Psoas muscle (tissue), 8 donors: ENCODE data around the gene MBD3L3. TPM values are rescaled to one million over a fixed set of nuclear protein-coding genes. Genes with fewer than 3 reads are reported as not detected.
"Not testable (repeated sequence)": the region's sequence is repeated elsewhere in the genome, so short reads cannot be mapped to it uniquely, and the experiment has no call there.

ENCODE experiments used
- ATAC-seq, 4 donors: fragments of 200-7000 bp; cut with Tn5 transposase; one replicate each; pipeline ENCODE4 v1.9.1; 2020; ENCODE audit warnings: moderate library complexity in 3 of 4, mild to moderate bottlenecking in 2 of 4
- DNase-seq, 2 donors: peaks; one replicate each; pipeline ENCODE4 v3.0.0-alpha.2; 2020
- H3K27ac ChIP-seq: fragments of 200-600 bp; one replicate; pipeline ENCODE4 v1.8.0; 2022
- H3K27me3 ChIP-seq, 3 donors: fragments of 200-600 bp in 1 of 3; one replicate each; pipeline versions ENCODE4 v1.6.1 to v1.8.0; 2013 to 2022; ENCODE audit warnings: low read length in 2 of 3, mild to moderate bottlenecking in 2 of 3, moderate library complexity in 1 of 3; ENCODE audit not compliant: insufficient read depth in 3 of 3
- H3K36me3 ChIP-seq, 2 donors: fragments of 200-600 bp in 1 of 2; one replicate each; pipeline versions ENCODE4 v1.6.1 to v1.8.0; 2013 to 2022; ENCODE audit warnings: low read depth in 1 of 2, mild to moderate bottlenecking in 1 of 2, moderate library complexity in 1 of 2; ENCODE audit not compliant: insufficient read depth in 1 of 2
- H3K4me1 ChIP-seq: fragments of 200-600 bp; one replicate; pipeline ENCODE4 v1.8.0; 2022
- H3K4me3 ChIP-seq: fragments of 200-600 bp; one replicate; pipeline ENCODE4 v1.8.0; 2022; ENCODE audit warnings: mild to moderate bottlenecking
- H3K9me3 ChIP-seq: fragments of 200-600 bp; one replicate; pipeline ENCODE4 v1.8.0; 2022
- WGBS, 3 donors: extraction: QIAGEN DNeasy Blood & Tissue Kit; methylation state at CpG; one replicate each; pipeline versions ENCODE4 v1.1.6 to v1.1.7; 2013; 5-methylcytosine and 5-hydroxymethylcytosine counted together
- intact Hi-C, 2 donors: fragments of 100-400 bp; cut with DNase I; formaldehyde crosslinking; loops; one replicate each; pipeline versions ENCODE4 v1.11.0 to v1.14.2; 2022
- polyA plus RNA-seq, 3 donors: library from polyadenylated mRNA; stranded (reverse); fragments of 200-250 nt; gene quantifications; one replicate each; pipeline ENCODE4 v1.2.3, GENCODE V29; 2013
- total RNA-seq, 4 donors: library from RNA; stranded (reverse); fragmentation: NEBNext Ultra II Directional in 2 of 4; extraction: Animal tissue kit (Norgen Biotek cat#: 25700) in 2 of 4; gene quantifications; one replicate each; pipeline versions ENCODE4 v1.2.1 to v1.2.4, GENCODE V29; 2021 to 2023
- donor health status: healthy with polysubstance abuse.
- donor health status: DM: no; HTN: no; CAD: no; lungs with moderate emphysema.
- donor health status: Bipolar disorder and iron deficiency.
- donor health status: healthy.
- donor health status: DM: yes; HTN: yes; CAD: no.
- donor health status: DM: no; HTN: no; CAD: no.
- donor health status: DM: no; HTN: no; CAD: no.
- donor health status: DM: yes; HTN: yes; CAD: no.

Gene MBD3L3
- total and polyA plus RNA-seq, 7 donors, result not detected

DNA sequence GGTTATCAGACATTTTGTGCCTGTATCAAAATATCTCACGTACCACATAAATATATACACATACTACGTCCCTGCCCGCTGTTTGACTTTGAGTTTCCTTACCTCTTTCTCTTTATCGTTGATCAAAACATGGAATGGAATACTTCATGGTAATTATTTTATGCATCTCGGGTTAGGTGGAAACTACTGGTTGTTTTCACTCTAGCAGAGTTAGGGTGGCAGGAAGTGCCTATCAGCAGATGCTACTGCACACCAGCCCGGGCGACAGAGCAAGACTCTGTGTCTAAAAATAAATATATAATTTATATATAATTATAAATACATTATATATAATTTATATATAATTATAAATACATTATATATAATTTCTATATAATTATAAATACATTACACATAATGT lies 5.6 kb downstream of the MBD3L3 start:
- DNase-seq, H3K4me1 ChIP-seq, H3K9me3 ChIP-seq, intact Hi-C loops, H3K27me3 ChIP-seq, ATAC-seq, H3K4me3 ChIP-seq, H3K27ac ChIP-seq, H3K36me3 ChIP-seq: not testable (repeated sequence)
- 82 to 88% (median 86%) methylated on average over 7 of the region's 7 CpGs for WGBS, 3 donors

DNA sequence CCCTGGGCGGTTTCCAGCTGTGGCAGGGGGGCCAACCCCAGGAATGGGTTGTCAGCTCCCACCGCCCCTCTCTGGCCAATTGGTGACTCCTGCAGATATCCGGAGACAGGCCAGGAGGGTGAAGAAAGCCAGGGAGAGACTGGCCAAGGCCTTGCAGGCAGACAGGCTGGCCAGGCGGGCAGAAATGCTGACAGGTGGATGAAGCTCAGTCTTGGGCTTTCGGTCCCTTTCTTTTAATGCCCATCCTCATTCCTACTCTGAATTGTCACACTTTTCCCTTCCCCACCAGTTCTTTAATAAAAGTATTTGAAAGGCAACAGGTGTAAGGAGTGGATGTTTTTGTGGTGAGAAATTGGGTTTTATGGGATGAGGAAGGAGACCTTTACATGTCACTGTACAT lies 7.1 kb downstream of the MBD3L3 start:
- H3K27me3 ChIP-seq, intact Hi-C loops, H3K9me3 ChIP-seq, H3K4me1 ChIP-seq, DNase-seq, H3K4me3 ChIP-seq, ATAC-seq, H3K36me3 ChIP-seq, H3K27ac ChIP-seq: not testable (repeated sequence)
- WGBS, 3 donors, result 75 to 89% (median 83%) methylated on average over 2 of the region's 5 CpGs

DNA sequence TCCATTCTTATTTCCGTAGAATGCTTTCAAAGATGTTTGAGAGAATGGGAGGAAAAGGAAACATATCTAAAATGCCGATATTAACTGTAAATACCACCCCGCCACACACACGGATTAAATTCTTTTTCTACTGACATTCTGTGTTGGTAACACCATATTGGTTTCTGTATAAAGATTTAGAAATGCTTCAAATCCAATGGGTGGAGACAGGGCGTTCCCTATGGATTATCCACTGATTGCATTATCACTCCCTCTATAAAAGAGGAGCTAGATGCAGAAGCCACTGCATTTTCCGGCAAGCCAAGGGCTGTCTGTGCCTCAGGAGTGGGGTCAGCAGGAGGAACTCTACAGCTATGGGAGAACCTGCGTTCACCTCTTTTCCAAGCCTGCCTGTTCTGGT lies 9.5 kb downstream of the MBD3L3 start, which contains the start of gene MBD3L2:
MBD3L2 (plus strand) TSS at position 301 of the 400 bp plus-strand sequence; CDS start at position 354, 53 bp downstream.
- H3K27me3 ChIP-seq, H3K9me3 ChIP-seq, H3K4me1 ChIP-seq, DNase-seq, H3K4me3 ChIP-seq, H3K27ac ChIP-seq, ATAC-seq, H3K36me3 ChIP-seq, intact Hi-C loops: not testable (repeated sequence)
- no CpG with 5 or more reads among the region's 7 CpGs for WGBS, 3 donors

DNA sequence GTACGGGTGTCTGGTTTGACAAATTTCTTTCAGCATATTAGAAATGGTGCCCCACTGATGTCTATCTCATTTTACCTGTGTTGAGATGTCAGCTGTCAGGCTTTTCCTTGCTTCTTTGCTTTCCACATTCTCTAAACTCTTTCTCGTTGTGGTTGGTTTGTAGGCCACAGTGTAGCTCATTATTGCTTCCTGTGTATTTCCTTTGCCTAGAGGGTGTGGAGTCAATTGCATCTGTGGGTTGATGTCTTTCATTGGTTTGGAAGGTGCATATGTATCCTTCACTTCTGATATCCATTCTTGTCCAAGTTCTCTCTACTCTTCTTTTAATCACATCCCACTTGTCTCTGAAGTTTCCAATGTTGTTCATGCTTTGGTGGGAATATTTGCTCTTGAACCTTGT lies 16.9 kb downstream of the MBD3L3 start:
- WGBS, 3 donors, result no CpG with 5 or more reads among the region's 2 CpGs
- not testable (repeated sequence) for ATAC-seq, H3K27me3 ChIP-seq

DNA sequence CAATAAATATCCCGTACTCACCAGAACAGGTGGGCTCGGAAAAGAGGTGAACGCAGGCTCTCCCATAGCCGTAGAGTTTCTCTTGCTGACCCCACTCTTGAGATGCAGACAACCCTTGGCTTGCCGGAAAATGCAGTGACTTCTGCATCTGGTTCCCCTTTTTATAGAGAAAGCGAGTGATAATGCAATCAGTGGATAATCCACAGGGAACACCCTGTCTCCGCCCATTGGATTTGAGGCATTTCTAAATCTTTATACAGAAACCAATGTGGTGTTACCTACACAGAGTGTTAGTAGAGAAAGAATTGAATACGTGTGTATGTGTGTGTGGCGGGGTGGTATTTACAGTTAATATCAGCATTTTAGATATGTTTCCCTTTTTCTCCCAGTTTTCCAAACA lies 18.4 kb downstream of the MBD3L3 start, which contains the start of gene MBD3L4:
MBD3L4 (minus strand) TSS at position 101 of the 400 bp plus-strand sequence; CDS start at position 66, 35 bp downstream.
- H3K27ac ChIP-seq, H3K36me3 ChIP-seq, H3K4me3 ChIP-seq, intact Hi-C loops, ATAC-seq, H3K9me3 ChIP-seq, DNase-seq, H3K27me3 ChIP-seq, H3K4me1 ChIP-seq: not testable (repeated sequence)
- no CpG with 5 or more reads among the region's 9 CpGs for WGBS, 3 donors

More for the DNA sequence above, 16.9 kb downstream of the MBD3L3 start:
- H3K27ac ChIP-seq, intact Hi-C loops, H3K36me3 ChIP-seq, H3K4me1 ChIP-seq, DNase-seq, H3K4me3 ChIP-seq, H3K9me3 ChIP-seq: not testable (repeated sequence)

DNA sequence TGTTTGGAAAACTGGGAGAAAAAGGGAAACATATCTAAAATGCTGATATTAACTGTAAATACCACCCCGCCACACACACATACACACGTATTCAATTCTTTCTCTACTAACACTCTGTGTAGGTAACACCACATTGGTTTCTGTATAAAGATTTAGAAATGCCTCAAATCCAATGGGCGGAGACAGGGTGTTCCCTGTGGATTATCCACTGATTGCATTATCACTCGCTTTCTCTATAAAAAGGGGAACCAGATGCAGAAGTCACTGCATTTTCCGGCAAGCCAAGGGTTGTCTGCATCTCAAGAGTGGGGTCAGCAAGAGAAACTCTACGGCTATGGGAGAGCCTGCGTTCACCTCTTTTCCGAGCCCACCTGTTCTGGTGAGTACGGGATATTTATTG lies 28.2 kb downstream of the MBD3L3 start, which contains the start of gene MBD3L5:
MBD3L5 (plus strand) TSS at position 301 of the 400 bp plus-strand sequence; CDS start at position 335, 34 bp downstream.
- WGBS, 3 donors, result no CpG with 5 or more reads among the region's 9 CpGs
- ATAC-seq, H3K4me1 ChIP-seq, DNase-seq, H3K36me3 ChIP-seq, H3K4me3 ChIP-seq, intact Hi-C loops, H3K27me3 ChIP-seq, H3K9me3 ChIP-seq, H3K27ac ChIP-seq: not testable (repeated sequence)

DNA sequence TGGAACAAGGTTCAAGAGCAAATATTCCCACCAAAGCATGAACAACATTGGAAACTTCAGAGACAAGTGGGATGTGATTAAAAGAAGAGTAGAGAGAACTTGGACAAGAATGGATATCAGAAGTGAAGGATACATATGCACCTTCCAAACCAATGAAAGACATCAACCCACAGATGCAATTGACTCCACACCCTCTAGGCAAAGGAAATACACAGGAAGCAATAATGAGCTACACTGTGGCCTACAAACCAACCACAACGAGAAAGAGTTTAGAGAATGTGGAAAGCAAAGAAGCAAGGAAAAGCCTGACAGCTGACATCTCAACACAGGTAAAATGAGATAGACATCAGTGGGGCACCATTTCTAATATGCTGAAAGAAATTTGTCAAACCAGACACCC lies 29.7 kb downstream of the MBD3L3 start:
- H3K4me1 ChIP-seq, intact Hi-C loops, H3K27ac ChIP-seq, ATAC-seq, DNase-seq, H3K36me3 ChIP-seq, H3K4me3 ChIP-seq, H3K9me3 ChIP-seq, H3K27me3 ChIP-seq: not testable (repeated sequence)
- no CpG with 5 or more reads among the region's 1 CpG for WGBS, 3 donors

DNA sequence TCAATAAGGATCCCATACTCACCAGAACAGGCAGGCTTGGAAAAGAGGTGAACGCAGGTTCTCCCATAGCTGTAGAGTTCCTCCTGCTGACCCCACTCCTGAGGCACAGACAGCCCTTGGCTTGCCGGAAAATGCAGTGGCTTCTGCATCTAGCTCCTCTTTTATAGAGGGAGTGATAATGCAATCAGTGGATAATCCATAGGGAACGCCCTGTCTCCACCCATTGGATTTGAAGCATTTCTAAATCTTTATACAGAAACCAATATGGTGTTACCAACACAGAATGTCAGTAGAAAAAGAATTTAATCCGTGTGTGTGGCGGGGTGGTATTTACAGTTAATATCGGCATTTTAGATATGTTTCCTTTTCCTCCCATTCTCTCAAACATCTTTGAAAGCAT lies 37.1 kb downstream of the MBD3L3 start, which contains the start of gene MBD3L2B:
MBD3L2B (minus strand) TSS at position 101 of the 400 bp plus-strand sequence; CDS start at position 67, 34 bp downstream.
- intact Hi-C loops, H3K27ac ChIP-seq, DNase-seq, H3K4me3 ChIP-seq, H3K4me1 ChIP-seq, H3K36me3 ChIP-seq, ATAC-seq, H3K9me3 ChIP-seq, H3K27me3 ChIP-seq: not testable (repeated sequence)
- no CpG with 5 or more reads among the region's 6 CpGs for WGBS, 3 donors
